ENCODE measurements around the gene AGA. TPM values are rescaled to one million over a fixed set of nuclear protein-coding genes. Genes with fewer than 3 reads are reported as not detected.

Gene AGA
- total and polyA plus RNA-seq, 2 of the 8 experiments (the other 6 are each of a cell fraction or from before 2014, with no cell fraction given) = 8.5 to 11.6 TPM

DNA sequence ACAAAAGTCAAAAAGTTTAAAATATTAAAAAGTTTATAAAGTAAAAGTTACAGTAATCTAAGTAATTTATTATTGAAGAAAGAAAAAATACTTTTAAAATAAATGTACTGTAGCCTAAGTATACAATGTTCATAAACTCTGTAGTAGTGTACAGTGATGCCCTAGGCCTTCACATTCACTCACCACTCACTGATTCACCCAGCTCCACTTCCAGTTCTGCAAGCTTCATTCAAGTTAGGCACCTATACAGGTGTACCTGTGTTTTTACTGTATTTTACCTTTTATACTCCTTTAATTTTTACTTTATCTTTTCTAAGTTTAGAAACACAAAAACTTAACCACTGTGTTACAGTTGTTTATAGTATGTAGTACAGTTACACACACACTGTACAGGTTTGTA, 40.1 kb upstream of the AGA start:
- H2AK5ac ChIP-seq (ENCODE audit: low read depth, low read length) = no peak overlapping the region
- no peak overlapping the region for H3K14ac ChIP-seq (ENCODE audit: insufficient read length)
- no peak overlapping the region for H3K4me3 ChIP-seq (ENCODE audit: extremely low read depth in 1 of 4, insufficient read depth in 2 of 4, low read depth in 3 of 4, low read length in 4 of 4)
- no peak overlapping the region for H3K4ac ChIP-seq (replicated peaks; ENCODE audit: insufficient read length, low read depth, low read length)
- H2BK15ac ChIP-seq (ENCODE audit: low read length) = no peak overlapping the region
- TF ChIP-seq ASH2L (IDR thresholded peaks at IDR 0.05; ENCODE audit: low read length) (no peak), GTF2F1 (IDR thresholded peaks at IDR 0.05; ENCODE audit: borderline replicate concordance, low read depth, low read length) (no peak), PHF8 (conservative IDR thresholded peaks at IDR 0.05; ENCODE audit: low read depth, low read length) (no peak), KDM4A (IDR thresholded peaks at IDR 0.05; ENCODE audit: low read depth, low read length, severe bottlenecking) (no peak), GABPA (IDR thresholded peaks at IDR 0.05; ENCODE audit: borderline replicate concordance, insufficient read depth, low read length) (no peak), SUZ12 (IDR thresholded peaks at IDR 0.05; ENCODE audit: low read length) (no peak)
- TF ChIP-seq, protein P1, sequence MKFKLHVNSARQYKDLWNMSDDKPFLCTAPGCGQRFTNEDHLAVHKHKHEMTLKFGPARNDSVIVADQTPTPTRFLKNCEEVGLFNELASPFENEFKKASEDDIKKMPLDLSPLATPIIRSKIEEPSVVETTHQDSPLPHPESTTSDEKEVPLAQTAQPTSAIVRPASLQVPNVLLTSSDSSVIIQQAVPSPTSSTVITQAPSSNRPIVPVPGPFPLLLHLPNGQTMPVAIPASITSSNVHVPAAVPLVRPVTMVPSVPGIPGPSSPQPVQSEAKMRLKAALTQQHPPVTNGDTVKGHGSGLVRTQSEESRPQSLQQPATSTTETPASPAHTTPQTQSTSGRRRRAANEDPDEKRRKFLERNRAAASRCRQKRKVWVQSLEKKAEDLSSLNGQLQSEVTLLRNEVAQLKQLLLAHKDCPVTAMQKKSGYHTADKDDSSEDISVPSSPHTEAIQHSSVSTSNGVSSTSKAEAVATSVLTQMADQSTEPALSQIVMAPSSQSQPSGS (IDR thresholded peaks at IDR 0.05; ENCODE audit: low read length) = no peak
- TF ChIP-seq, protein P2, sequence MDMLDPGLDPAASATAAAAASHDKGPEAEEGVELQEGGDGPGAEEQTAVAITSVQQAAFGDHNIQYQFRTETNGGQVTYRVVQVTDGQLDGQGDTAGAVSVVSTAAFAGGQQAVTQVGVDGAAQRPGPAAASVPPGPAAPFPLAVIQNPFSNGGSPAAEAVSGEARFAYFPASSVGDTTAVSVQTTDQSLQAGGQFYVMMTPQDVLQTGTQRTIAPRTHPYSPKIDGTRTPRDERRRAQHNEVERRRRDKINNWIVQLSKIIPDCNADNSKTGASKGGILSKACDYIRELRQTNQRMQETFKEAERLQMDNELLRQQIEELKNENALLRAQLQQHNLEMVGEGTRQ (IDR thresholded peaks at IDR 0.05; ENCODE audit: low read length) = no peak
- H3K23ac ChIP-seq (ENCODE audit: insufficient read length) = no peak overlapping the region
- H3K18ac ChIP-seq (ENCODE audit: extremely low read depth, low read length) = no peak overlapping the region
- H3K79me2 ChIP-seq (ENCODE audit: control insufficient read depth in 1 of 2, insufficient read depth in 2 of 2, low read length in 2 of 2) = no peaks in the 10 kb centered on the region
- H3K23me2 ChIP-seq (ENCODE audit: low read depth, low read length) = no peaks in the 10 kb centered on the region
- no peak overlapping the region for H3K9ac ChIP-seq (replicated peaks in 1 of 4; ENCODE audit: extremely low read depth in 1 of 4, low read depth in 3 of 4, low read length in 3 of 4)
- no peak overlapping the region for H4K91ac ChIP-seq (replicated peaks; ENCODE audit: insufficient read length, low read length)
- H3K4me2 ChIP-seq (ENCODE audit: insufficient read depth in 1 of 2, low read depth in 2 of 2, low read length in 2 of 2) = no peak overlapping the region
- DNase-seq (ENCODE audit: low read depth in 1 of 2, low spot score in 2 of 2) (no peak), FAIRE-seq (no peak)
- no peaks in the 10 kb centered on the region for H4K20me1 ChIP-seq (replicated peaks in 1 of 2; ENCODE audit: control insufficient read depth in 1 of 2, insufficient read depth in 2 of 2, low read length in 2 of 2)
- H3K27ac ChIP-seq (ENCODE audit: low read depth, low read length) = no peak overlapping the region
- no peaks in the 10 kb centered on the region for H3K9me3 ChIP-seq (ENCODE audit: insufficient read depth in 2 of 2, low read depth in 1 of 2, low read length in 1 of 2)
- H2BK5ac ChIP-seq (ENCODE audit: low read depth, low read length) = no peak overlapping the region
- no peaks in the 10 kb centered on the region for H3K27me3 ChIP-seq (replicated peaks in 1 of 4; ENCODE audit: control insufficient read depth in 3 of 4, extremely low read depth in 1 of 4, insufficient read depth in 3 of 4, low read length in 3 of 4)
- H3K56ac ChIP-seq (replicated peaks; ENCODE audit: insufficient read length, low read depth, low read length) = no peak overlapping the region
- H3K36me3 ChIP-seq (ENCODE audit: control insufficient read depth in 2 of 4, insufficient read depth in 4 of 4, low read length in 3 of 4) = no peaks in the 10 kb centered on the region
- peaks cover 0 to 5% (median 0%) of the 10 kb centered on the region in 4 experiments; a peak in 3 of 7 replicates for H3K4me1 ChIP-seq (replicated peaks in 1 of 4; ENCODE audit: control insufficient read depth in 3 of 4, insufficient read depth in 4 of 4, low read length in 3 of 4)
- ChIA-PET POLR2A (ENCODE audit: partially characterized antibody) (no interaction called here), CTCF (ENCODE audit: partially characterized antibody) (interaction anchor here (0.7 kb wide), 1 partner anchor 22 kb away, joined by 3 read pairs; no protein-coding TSS in a partner anchor)
- H2BK20ac ChIP-seq (ENCODE audit: low read length) = no peak overlapping the region
- H2BK12ac ChIP-seq (ENCODE audit: low read depth, low read length) = no peak overlapping the region
- no peak overlapping the region for H2AFZ ChIP-seq (ENCODE audit: low read length)
- H4K5ac ChIP-seq (ENCODE audit: insufficient read length, low read depth, low read length) = no peak overlapping the region
- no peaks in the 10 kb centered on the region for H3K79me1 ChIP-seq (ENCODE audit: low read depth, low read length)
- no peak overlapping the region for H2BK120ac ChIP-seq (replicated peaks; ENCODE audit: low read depth, low read length)
- no peak overlapping the region for H4K8ac ChIP-seq (ENCODE audit: extremely low read depth, insufficient read depth, low read length)
